Measurements from ENCODE around the gene SAP130.

The SAP130 gene

GRCh38 chr2:127941461-127941860 is 86.4 kb downstream of the SAP130 start:
- TF ChIP-seq, protein P1, sequence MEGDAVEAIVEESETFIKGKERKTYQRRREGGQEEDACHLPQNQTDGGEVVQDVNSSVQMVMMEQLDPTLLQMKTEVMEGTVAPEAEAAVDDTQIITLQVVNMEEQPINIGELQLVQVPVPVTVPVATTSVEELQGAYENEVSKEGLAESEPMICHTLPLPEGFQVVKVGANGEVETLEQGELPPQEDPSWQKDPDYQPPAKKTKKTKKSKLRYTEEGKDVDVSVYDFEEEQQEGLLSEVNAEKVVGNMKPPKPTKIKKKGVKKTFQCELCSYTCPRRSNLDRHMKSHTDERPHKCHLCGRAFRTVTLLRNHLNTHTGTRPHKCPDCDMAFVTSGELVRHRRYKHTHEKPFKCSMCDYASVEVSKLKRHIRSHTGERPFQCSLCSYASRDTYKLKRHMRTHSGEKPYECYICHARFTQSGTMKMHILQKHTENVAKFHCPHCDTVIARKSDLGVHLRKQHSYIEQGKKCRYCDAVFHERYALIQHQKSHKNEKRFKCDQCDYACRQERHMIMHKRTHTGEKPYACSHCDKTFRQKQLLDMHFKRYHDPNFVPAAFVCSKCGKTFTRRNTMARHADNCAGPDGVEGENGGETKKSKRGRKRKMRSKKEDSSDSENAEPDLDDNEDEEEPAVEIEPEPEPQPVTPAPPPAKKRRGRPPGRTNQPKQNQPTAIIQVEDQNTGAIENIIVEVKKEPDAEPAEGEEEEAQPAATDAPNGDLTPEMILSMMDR (IDR thresholded peaks at IDR 0.05; ENCODE audit: low read depth, low read length), result no peak
- no peak overlapping the region for H3K4me3 ChIP-seq (ENCODE audit: low read depth, low read length)

DNA sequence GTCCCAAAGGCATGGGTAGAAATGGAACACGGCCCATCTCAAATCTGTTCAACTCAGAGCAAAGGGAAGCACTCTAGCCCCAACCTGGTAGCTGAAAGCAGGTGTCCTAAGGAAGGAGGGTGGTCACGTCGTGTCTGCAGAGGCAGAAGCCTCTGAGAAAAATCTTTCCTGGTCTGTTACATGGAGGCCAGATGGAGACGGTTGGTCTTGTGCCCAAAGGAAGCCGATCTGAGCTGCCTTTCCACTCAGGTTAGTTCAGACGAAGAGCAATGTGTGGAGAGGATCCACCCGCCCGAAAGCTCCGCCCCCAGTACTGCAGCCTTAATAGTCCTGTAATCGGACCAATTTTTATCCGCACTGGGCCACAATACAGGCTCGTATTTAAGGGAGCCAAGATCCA is 87.2 kb downstream of the SAP130 start:
- TF ChIP-seq, protein P1 (IDR thresholded peaks at IDR 0.05; ENCODE audit: low read depth, low read length), result no peak
- H3K4me3 ChIP-seq (ENCODE audit: low read depth, low read length), result no peak overlapping the region

GRCh38 chr2:127935337-127935736 is 92.5 kb downstream of the SAP130 start:
- TF ChIP-seq, protein P1 (IDR thresholded peaks at IDR 0.05; ENCODE audit: low read depth, low read length), result no peak
- no peak overlapping the region for H3K4me3 ChIP-seq (ENCODE audit: low read depth, low read length)

GRCh38 chr2:127932199-127932876 is 95.5 kb downstream of the SAP130 start:
- TF ChIP-seq, protein P1 (IDR thresholded peaks at IDR 0.05; ENCODE audit: low read depth, low read length), result no peak
- H3K4me3 ChIP-seq (ENCODE audit: low read depth, low read length), result no peak overlapping the region

DNA sequence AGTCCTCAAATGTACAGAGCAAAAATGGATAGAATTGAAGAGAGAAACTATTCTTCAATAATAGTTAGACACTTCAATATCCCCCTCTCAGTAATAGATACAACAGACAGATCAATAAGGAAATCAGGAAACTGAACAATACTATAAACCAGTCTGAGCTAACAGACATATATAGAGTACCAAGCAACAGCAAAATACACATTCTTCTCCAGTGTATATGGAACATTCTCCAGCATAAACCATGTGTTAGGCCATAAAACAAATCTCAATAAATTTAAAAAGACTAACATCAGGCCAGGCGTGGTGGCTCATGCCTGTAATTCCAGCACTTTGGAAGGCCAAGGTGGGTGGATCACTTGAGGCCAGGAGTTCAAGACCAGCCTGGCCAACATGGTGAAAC is 98.4 kb downstream of the SAP130 start:
- H3K4me3 ChIP-seq (ENCODE audit: low read depth, low read length), result no peak overlapping the region
- TF ChIP-seq, protein P1 (IDR thresholded peaks at IDR 0.05; ENCODE audit: low read depth, low read length), result no peak

GRCh38 chr2:127927384-127927783 is 100.5 kb downstream of the SAP130 start:
- H3K4me3 ChIP-seq (ENCODE audit: low read depth, low read length), result no peak overlapping the region
- TF ChIP-seq, protein P1 (IDR thresholded peaks at IDR 0.05; ENCODE audit: low read depth, low read length), result no peak

- TF ChIP-seq, protein P1 (IDR thresholded peaks at IDR 0.05; ENCODE audit: low read depth, low read length), result no peak
- no peak overlapping the region for H3K4me3 ChIP-seq (ENCODE audit: low read depth, low read length)
These were observed 109.9 kb downstream of the SAP130 start for GRCh38 chr2:127917916-127918315.
